Stimulated activated CD8-positive, alpha-beta memory T cell treated with anti-CD3 and anti-CD28 coated beads, Interleukin-2, amount 100 ng/mL, for 1 hour (primary cell): ENCODE measurements around the gene TMEM154.

ENCODE experiments used
- DNase-seq, 2 donors: peaks; one replicate each; pipeline ENCODE4 v3.0.0-alpha.2; 2020; ENCODE audit warnings: low read depth in 2 of 2

TMEM154 gene

DNA sequence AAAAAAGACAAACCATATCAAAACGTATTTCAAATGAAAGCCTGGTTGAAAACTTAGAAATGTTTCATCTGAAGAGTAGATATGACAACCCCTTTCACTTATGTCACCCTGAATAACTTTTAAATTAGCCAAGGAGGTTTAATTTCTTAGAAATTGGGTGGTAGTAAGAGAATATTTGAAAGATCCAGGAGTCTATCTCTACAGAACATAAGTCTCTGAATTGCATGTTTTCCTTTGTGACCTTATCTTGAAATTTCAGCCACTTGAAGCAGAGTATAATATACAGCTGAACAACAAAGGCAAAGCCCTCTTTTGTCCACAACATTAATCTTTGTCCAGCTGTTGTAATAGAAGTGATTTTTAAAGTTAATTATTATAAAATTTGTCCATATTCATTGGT is 49.5 kb downstream of the TMEM154 start:
- no peak for DNase-seq

DNA sequence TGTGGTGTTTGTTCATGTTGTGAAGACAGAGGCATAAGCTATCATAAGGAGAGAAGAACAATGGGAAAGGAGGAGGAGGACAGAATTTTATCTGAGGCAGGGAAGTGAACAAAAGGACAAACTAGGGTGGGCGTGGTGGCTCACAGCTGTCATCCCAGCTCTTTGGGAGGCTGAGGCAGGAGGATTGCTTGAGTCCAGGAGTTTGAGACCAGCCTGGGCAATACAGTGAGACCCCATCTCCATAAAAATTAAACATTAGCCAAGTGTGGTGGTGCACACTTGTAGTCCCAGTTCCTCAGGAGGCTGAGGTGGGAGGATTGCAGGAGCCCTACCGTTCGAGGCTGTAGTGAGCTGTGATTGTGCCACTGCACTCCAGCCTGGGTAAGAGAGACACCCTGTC is 49.9 kb downstream of the TMEM154 start:
- no peak for DNase-seq

DNA sequence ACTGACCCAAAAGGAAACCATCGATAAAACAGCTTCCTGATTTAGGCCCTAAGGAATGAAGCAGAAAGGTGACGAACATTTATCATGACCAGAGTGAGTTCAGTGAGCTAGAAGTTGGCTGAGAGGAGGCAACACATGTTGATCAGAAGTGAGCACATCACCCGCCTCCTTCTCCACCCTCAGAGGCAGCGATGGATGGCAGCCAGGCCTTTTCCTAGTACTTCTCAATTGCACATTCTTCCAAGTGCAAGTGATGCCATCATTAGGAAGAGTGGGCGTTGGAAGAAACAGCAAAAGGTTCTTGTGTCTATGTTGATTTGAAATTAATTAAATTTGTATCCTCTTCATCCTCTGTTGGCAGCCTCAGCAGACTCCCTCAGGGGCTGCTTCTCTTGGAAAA is 51.7 kb downstream of the TMEM154 start:
- no peak for DNase-seq

DNA sequence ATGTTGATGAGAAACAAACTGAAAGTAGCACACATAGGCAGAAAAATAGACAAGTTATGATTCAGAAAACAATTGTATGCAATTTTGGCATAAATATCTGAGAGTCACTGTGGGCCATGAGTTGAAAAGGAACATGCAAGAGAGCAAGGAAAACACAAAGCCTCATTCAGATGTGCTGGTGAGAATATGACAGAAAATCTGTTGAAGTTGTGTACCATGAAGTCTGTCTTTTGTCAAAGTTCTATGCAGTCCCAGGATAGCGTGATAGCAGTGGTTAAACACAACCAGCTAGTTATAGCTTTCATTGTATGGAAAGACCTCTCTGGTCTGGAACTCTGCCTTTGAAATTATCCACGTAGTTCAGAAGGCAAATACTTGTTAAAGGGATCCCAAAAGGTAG is 53.0 kb downstream of the TMEM154 start:
- no peak for DNase-seq

DNA sequence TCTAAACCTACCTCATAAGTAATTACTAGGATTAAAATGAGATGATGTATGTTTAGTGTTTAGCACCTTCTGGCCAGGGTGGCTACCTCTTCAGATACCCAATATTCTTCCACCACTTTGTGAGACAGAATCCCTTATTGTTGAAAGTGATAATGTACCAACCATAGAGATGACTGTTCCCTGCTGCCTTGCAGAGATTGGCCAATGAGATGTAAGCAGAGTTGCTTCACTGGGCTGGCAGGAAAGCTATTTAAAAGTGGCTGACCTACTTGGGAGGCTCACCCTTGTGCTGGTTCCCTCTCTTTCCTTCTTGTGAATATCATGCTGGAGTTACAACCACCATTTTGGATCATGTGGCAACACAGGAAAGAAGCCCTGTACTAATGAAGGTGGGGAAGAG is 58.9 kb downstream of the TMEM154 start:
- DNase-seq, result no peak

DNA sequence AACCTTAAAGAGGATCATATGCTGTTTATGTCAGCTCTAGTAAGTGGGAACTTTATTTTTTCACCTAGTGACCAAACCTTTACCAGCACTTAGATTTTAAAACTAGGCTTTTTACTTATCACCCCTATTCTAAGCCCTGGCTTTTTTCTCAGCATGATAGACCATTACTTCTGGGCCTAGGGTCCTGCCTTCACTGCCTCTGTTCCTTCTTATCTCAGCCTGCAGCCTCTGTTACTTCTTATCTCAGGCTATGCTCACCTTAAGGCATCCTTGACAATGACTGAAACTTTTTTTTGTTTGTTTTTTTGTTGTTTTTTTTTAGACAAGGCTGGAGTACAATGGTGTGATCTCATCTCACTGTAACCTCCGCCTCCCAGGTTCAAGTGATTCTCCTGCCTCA is 59.6 kb downstream of the TMEM154 start:
- DNase-seq, result no peak

DNA sequence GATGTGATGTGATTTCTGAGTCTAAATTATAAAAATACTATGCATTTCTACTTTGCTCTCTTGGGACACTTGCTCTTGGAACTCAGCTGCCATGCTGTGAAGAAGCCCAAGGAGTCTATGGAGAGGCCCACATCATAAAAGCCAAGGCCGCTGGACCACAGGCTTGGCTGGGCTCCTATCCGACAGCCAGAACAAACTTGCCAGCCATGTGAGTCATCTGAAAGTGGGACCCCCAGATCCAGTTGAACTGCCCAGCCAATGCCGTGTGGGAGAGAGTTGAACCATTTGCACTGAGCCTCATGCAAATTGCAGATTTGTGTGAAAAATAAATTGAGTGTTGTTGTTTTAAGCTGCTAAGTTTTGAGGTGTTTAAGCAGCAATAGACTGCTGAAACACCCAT is 60.2 kb downstream of the TMEM154 start:
- no peak for DNase-seq

DNA sequence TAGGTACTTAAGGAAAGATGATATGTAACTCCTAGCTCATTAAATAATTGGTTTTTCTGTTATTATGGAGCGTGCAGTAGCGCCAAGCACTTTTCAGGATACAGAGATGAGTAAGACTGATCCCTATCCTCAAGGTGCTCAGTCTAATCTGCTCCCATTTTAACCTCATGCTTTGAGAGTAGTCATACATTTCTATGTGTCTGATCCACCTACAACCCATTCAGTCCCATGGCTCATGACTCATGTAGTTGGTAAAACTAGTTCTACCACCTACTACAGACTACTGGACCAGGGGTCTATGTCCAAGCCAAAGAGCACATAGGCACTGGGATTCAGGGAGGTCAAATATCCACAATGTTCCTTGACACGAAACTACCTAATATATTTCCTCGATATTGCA is 60.8 kb downstream of the TMEM154 start:
- DNase-seq, result no peak

DNA sequence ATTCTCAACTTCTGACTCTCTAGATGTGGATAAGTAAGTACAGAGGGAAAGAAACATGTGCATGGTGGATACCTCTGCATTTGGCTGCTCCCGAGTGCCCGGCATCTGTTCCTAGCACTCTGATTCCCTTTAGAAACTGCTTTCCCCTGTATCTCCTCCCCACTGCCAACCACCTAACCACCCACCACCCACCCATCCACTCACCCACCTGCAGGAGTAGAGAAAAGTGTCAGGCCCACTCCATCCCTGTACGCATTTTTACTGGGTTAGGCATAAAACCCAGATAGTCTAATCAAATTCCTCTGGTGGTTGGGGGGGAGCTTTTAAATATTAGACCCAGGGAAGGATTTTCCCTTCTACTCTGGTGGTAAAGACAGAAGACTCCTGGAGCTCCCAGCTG is 63.0 kb downstream of the TMEM154 start:
- no peak for DNase-seq

DNA sequence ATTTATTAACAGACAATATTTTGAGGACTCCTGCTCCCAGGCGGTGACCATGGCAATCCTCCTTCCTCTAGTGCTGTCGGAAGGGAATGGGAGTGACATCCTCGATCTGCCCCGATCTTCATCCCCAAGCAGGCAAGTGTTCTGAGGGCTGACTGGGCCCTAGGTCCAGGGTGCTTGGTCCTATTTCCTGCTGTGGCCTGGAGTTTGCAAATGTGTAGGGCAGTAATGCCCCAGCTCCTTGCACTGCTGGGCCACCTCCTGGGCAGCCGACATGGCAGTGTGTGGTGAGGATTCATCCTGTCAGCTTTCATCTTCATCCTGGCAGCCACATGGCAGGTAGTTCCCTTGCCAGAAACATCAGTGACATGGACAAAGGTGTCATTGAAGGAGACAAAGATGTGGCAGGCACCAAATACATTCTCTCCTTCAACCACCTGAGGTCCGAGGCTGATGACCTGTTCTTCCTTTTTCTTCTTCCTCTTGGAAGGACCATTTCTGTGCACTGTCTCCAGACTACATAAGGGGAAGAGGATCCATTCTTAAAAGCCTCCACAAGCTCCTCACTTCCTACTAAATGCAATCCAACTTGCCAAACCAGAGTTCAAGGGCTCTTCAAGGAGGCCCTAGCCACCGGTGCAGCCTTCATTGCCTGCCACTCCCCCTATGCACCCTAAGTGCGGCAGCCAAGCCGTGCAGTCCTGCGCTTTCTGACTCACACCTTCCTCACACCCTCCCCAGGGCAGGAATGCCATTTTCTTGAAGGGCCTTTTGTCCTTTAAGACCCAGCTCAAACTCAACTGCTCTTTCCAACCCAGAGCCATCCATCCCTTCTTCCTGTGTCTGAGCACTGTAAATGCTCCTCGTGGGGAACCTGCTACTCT is 65.7 kb downstream of the TMEM154 start:
- no peak for DNase-seq

DNA sequence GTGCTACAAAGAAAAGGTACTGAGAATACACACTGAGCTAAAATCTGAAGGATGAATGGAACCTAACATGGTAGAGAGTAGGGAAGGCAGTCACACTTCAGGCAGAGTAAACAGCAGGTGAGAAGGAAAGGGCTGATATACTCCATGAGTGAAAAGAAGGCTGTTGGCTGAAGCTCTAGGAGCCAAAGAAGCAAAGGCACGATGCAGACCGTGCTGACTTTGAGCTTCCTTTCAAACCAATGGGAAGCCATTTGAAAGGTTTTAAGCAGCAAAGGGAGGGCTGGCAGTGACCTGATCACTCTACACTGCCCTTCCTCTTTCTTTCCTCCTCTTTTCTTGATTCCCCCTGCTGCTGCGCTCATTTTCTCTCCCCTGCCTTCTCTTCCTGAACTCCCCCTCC is 66.4 kb downstream of the TMEM154 start:
- DNase-seq, result no peak

DNA sequence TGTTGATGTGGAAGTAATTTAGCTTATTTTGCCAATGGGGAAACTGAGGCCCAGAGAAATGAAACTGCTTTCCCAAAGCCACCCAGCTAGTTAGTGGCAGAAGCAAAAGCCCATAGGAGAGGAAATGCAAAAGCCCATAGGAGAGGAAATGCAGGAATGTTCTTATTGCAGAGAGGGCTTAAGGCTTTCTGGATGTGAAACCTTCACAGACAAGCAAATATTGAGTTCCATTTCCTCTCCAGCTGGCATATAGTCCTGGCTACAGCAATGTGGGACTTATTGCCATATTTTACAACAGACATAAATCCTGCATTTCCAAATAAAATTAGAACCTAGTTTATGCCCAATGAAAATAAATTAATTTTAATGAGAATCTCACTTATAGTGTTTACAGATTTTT is 69.7 kb downstream of the TMEM154 start:
- no peak for DNase-seq

DNA sequence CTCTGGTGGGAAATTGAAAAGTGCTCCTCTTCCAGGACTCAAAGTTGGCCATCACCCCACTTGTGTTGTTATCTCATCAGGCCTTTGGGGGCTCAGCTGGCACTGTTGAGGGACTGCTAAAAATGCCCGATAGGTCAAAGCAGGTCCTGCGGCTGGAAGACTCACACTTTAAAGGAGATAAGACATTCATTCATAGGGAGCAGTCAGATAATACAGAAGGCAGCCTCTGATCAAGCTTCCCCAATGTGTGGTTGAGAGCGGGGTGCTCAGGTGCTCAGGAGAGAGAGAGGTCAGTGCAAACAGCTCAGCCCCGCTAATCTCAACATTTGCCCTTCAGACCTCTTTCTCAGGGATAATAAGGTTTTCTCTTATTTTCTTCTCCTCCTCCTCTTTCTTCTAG is 70.3 kb downstream of the TMEM154 start:
- no peak for DNase-seq

DNA sequence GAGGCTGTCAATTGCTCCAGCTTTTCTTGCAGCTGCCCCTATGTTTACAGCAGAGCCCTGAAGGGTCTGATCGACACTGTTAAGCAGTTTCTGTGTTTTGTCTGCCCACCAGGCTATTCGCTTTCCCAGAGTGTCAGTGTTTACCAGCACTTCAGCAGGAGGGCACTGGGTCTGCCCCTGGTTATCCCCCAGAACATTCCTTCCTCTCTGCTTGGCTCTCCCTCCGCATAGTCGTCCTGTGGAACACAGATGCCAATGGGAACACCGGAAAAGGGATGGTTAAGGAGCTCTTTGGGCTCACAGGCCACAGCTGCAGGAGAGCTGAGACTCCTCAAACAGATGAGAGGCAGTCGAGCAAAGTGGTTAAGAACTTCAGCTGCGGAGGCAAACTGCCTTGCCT is 72.6 kb downstream of the TMEM154 start:
- no peak for DNase-seq

DNA sequence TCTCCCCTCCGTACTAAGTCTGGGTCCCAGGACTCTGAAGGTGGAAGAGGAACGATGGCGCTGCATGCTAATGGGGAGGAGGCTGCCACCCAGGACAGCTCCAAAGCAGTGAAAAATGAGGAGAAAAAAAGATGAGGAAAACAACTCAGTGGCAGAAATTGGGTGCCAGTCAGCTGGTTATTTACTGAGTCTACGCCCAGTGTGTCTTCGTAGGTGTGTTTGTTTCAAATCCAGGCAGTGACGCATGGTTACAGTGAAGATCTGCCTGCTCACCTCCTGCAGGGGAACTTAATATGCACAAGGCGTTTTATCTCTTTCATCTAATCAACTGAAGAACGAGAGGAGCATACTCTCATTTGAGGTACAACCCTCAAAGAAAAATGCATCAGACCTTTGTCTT is 73.0 kb downstream of the TMEM154 start:
- DNase-seq, result no peak

DNA sequence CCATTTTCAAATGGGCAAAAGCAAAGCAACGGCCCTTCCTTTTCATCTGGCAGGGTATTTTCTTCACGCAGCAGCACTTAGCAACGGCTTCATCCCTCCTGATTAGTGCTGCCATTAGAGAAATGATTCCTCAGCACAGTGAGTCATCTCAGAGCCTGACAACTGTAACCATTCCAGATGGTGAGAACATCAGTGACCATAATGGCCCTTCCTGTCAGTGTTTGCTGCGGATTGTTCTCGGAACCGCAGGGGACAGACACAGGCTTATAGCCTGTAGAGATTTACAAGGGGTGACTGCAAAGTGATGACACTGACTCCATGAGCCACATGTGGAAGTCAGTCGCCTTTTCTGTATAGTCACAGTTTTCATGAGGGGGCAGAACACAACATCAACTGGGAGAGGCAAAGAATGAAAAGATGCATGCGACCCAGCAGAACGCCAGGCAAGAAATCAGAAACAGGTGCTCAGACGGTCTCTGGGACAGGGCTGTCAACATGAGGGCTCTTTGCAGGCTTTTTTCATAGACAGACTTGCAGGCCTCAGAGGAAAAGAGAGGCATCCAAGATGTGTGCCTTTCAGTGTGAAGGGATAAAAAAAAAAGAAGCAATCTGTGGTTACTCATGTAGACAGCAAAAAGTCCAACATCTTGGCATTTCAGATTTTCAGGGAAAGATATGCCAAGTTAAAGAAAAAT is 74.0 kb downstream of the TMEM154 start:
- no peak for DNase-seq

DNA sequence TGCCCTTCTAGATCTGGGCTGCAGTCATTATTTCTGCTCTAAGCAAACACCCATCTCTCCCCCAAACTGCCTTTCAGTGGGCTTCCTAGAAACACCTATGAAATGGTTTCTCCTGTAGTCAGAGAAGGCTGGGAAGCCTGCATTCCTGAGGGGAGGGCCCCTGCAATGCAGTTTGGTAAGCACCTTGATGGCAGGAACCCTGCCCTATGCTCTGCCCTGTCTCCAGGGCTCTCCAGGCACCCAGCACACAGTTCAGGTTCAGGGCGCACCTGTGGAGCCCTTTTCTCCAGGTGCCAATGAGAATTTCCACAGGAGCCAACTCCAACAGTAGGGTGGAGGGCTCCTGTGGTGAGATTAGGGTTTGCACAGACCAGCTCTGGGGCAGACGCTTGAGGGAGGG is 74.8 kb downstream of the TMEM154 start:
- DNase-seq, result no peak

DNA sequence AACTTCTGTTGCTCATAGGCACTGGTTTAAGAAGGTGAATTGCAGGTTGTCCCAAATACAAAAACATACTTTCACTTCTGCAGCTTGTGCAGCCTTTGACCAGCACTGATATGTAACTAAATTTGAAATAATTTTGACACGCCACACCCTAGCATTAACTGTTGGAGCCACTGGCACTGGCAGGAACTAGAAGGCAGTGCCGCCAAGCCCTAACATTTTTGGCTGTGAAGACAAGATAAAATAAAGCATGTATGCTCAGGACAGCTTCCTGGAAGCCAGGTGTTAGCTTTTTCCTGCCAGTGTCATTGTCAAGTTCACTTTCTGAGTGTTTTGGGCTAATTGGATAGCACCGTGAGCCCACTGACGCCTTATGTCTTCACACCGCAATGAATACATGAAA is 78.6 kb downstream of the TMEM154 start:
- no peak for DNase-seq

DNA sequence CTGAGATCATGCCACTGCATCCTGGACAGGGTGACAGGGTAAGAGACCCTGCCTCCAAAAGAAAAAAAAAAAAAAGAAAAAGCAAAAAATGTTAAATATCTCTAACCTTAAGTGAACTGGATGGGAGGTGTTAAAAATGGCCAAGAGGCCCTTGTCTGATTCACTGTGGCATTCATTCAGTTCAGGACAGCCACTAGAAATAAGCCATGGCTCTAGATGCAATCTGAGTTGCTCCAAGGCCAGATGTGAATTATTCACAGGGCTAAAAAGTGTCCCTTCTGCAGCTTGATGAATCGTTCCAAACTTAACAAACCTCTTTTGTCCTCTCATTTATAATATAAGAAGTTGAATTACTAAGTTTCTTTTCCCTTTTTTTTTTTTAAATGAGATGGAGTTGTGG is 80.2 kb downstream of the TMEM154 start:
- DNase-seq, result no peak

DNA sequence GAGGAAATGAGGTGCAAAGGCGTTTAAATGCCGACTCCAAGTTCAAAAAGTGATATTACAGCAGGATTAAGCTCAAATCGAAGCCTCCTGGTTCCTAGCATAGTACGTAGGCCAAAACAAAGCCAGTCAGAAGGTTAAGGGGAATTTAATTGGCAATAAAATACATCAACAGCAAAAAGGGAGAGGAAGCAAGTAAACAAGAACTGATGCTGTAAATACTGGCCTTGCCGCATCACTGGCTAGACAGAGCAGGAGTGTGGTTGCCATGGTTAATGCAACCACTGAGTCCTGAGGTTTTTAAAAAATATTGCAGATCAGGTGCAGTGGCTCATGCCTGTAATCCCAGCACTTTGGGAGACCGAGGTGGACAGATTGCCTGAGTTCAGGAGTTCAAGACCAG is 80.7 kb downstream of the TMEM154 start:
- DNase-seq, result no peak

DNA sequence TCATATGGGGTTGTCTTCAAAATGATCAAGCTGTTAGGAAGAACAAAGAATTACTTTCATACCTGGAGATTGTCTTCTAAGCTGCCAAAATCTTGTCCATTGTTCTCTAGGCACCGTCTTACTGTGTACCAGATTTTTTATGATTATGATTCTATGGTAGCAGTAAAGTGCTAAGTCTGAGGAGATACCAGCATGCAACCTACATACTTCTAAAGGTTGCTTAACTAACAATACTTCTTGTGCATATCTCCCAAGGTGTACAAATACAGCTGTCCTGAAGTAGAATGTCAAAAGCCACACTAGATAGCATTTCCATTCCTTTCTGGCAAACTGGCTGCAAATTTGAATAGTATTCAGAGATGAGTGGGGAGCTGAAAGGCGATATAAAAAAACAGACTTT is 81.3 kb downstream of the TMEM154 start:
- no peak for DNase-seq

DNA sequence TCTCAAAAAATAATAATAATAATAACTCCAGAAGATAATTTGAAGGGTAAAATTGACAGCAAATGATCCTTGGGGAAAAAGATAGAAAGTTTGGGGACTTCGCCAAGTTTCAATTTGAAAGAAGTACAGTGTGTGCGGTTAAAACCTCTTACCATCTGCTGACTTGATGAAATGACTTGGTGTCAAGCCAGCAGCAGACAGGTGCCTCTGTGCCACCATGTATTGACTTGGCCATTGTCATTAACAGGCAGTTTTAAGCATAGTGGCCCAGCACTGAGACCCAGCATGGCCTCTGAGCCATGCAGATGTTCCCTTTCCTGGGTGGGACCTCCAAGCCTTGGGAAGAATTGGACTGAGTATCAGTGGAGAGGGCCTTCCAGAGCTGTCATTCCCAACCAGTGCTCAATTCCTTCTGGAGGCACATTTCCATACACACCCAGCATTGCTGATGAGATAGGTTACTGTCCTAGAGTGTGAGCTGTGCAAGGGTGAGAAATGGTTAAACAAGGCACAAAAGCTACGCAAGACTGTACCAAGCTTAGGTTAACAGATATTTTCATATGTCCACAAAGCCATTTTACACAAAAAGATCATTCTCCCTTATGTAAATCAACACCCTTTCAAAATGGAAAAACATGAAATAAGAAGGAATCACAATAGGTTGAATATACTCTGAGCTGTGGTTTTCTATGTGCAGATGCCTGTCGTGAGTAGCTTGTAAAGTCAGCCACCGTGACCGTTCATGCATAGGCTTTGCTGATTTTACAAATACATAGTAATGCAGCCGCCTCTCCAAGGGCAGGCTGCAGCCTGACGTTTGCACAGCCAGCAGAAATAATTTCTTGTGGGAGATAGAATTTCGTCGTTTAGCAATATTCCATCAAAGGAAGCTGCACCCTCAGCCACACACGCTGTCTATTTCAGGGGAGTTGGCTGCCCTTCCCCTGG is 84.5 kb downstream of the TMEM154 start:
- DNase-seq, result no peak
